CD4-positive, alpha-beta memory T cell (primary cell): ENCODE measurements around the gene LRP1B. TPM values are rescaled to one million over a fixed set of nuclear protein-coding genes. Genes with fewer than 3 reads are reported as not detected.

Experiments used
- CTCF ChIA-PET: fragments of 350-600 bp; sonication (Branson Sonifier 250); formaldehyde crosslinking; loops from one replicate; lab custom pipeline; 2021; ENCODE audit warnings: inconsistent platforms; ENCODE audit not compliant: partially characterized antibody; lab: Charles Lee
- POLR2A ChIA-PET: fragments of 350-600 bp; sonication (Branson Sonifier 250); formaldehyde crosslinking; loops from one replicate; lab custom pipeline; 2021; ENCODE audit not compliant: partially characterized antibody; lab: Charles Lee
- DNase-seq, 5 donors: peaks; one replicate each; pipeline versions ENCODE4 v3.0.0 to v3.0.0-alpha.2; 2020 to 2022; ENCODE audit warnings: mixed read lengths in 1 of 5
- H3K27ac ChIP-seq: one replicate; pipeline ENCODE4 v1.7.0; 2013; ENCODE audit warnings: low read depth, low read length
- H3K27me3 ChIP-seq: 2 replicates; pipeline ENCODE4 v1.7.0; 2013; ENCODE audit warnings: mild to moderate bottlenecking, low read length, moderate library complexity; ENCODE audit not compliant: insufficient read depth
- H3K36me3 ChIP-seq: 2 replicates; pipeline ENCODE4 v1.7.0; 2013; ENCODE audit warnings: mild to moderate bottlenecking, low read length, moderate library complexity; ENCODE audit not compliant: insufficient read depth
- H3K4me1 ChIP-seq: 2 replicates; pipeline ENCODE4 v1.7.0; 2013; ENCODE audit warnings: mild to moderate bottlenecking, low read length, moderate library complexity; ENCODE audit not compliant: insufficient read depth
- H3K4me3 ChIP-seq, 2 donors: one replicate each; pipeline ENCODE4 v1.7.0; 2013; ENCODE audit warnings: low read length in 2 of 2, mild to moderate bottlenecking in 1 of 2
- H3K9me3 ChIP-seq, 2 donors: one replicate each; pipeline ENCODE4 v1.7.0; 2013; ENCODE audit warnings: low read length in 2 of 2, control low read depth in 1 of 2; ENCODE audit not compliant: control insufficient read depth in 1 of 2
- H3K27ac Mint-ChIP-seq, 7 donors: one replicate each; pipeline ENCODE4 v1.8.0; 2020 to 2021; ENCODE audit warnings: mixed read lengths in 7 of 7, mild to moderate bottlenecking in 6 of 7, inconsistent platforms in 3 of 7, moderate library complexity in 3 of 7
- H3K27me3 Mint-ChIP-seq, 2 donors: one replicate each; pipeline ENCODE4 v1.8.0; 2020 to 2021; ENCODE audit warnings: mixed read lengths in 2 of 2
- H3K36me3 Mint-ChIP-seq, 2 donors: one replicate each; pipeline ENCODE4 v1.8.0; 2020 to 2021; ENCODE audit warnings: mixed read lengths in 2 of 2, inconsistent platforms in 1 of 2, mild to moderate bottlenecking in 1 of 2
- H3K4me1 Mint-ChIP-seq, 4 donors: one replicate each; pipeline ENCODE4 v1.8.0; 2020 to 2021; ENCODE audit warnings: mixed read lengths in 4 of 4, mild to moderate bottlenecking in 1 of 4
- H3K4me3 Mint-ChIP-seq, 8 donors: one replicate each; pipeline ENCODE4 v1.8.0; 2020 to 2021; ENCODE audit warnings: mixed read lengths in 8 of 8, mild to moderate bottlenecking in 7 of 8, moderate library complexity in 6 of 8, inconsistent platforms in 3 of 8
- H3K9me3 Mint-ChIP-seq, 8 donors: one replicate each; pipeline ENCODE4 v1.8.0; 2020 to 2021; ENCODE audit warnings: mixed read lengths in 8 of 8, mild to moderate bottlenecking in 5 of 8, inconsistent platforms in 3 of 8, moderate library complexity in 1 of 8
- intact Hi-C: fragments of 100-400 bp; cut with micrococcal nuclease; formaldehyde crosslinking; loops from one replicate; pipeline ENCODE4 v1.15.1; 2023
- polyA plus RNA-seq, 2 donors: library from polyadenylated mRNA; unstranded; fragments of 300-500 nt; fragmentation: Illumina TruSeq; gene quantifications; one replicate each; pipeline ENCODE4 v1.2.3, GENCODE V29; 2021
- total RNA-seq, 2 experiments: library from RNA; stranded (reverse); gene quantifications; one replicate each; pipeline ENCODE4 v1.2.3, GENCODE V29; 2021

LRP1B gene
- total and polyA plus RNA-seq, 4 experiments from 2014 or later, result not detected

GRCh38 chr2:140698636-140699035, 1432.2 kb downstream of the LRP1B start:
- H3K27ac Mint-ChIP-seq, result no peak overlapping the region
- no peaks in the 10 kb centered on the region for H3K36me3 Mint-ChIP-seq
- intact Hi-C loops, result no loop called here
- H3K9me3 ChIP-seq, result no peaks in the 10 kb centered on the region
- peaks cover 0 to 8% (median 2%) of the 10 kb centered on the region in 8 donors for H3K9me3 Mint-ChIP-seq
- no peak overlapping the region for H3K4me3 Mint-ChIP-seq
- H3K4me1 ChIP-seq, result no peaks in the 10 kb centered on the region
- no peaks in the 10 kb centered on the region for H3K27me3 ChIP-seq
- no peaks in the 10 kb centered on the region for H3K4me1 Mint-ChIP-seq
- no peak overlapping the region for H3K27ac ChIP-seq
- DNase-seq, result no peak
- CTCF ChIA-PET, result no interaction called here
- no peak overlapping the region for H3K4me3 ChIP-seq
- POLR2A ChIA-PET, result no interaction called here
- H3K27me3 Mint-ChIP-seq, result no peaks in the 10 kb centered on the region
- no peaks in the 10 kb centered on the region for H3K36me3 ChIP-seq

GRCh38 chr2:140696449-140696848, 1434.4 kb downstream of the LRP1B start:
- intact Hi-C loops, result no loop called here
- ChIA-PET CTCF (no interaction called here), POLR2A (no interaction called here)
- no peaks in the 10 kb centered on the region for H3K4me1 ChIP-seq
- Mint-ChIP-seq H3K36me3 (no peaks in the 10 kb centered on the region), H3K4me1 (no peaks in the 10 kb centered on the region), H3K27ac (no peak overlapping the region), H3K4me3 (no peak overlapping the region), H3K27me3 (no peaks in the 10 kb centered on the region), H3K9me3 (peaks cover 0 to 4% (median 0%) of the 10 kb centered on the region in 8 donors)
- H3K36me3 ChIP-seq, result no peaks in the 10 kb centered on the region
- DNase-seq, result no peak
- H3K4me3 ChIP-seq, result no peak overlapping the region
- no peaks in the 10 kb centered on the region for H3K9me3 ChIP-seq
- no peak overlapping the region for H3K27ac ChIP-seq
- H3K27me3 ChIP-seq, result no peaks in the 10 kb centered on the region

DNA sequence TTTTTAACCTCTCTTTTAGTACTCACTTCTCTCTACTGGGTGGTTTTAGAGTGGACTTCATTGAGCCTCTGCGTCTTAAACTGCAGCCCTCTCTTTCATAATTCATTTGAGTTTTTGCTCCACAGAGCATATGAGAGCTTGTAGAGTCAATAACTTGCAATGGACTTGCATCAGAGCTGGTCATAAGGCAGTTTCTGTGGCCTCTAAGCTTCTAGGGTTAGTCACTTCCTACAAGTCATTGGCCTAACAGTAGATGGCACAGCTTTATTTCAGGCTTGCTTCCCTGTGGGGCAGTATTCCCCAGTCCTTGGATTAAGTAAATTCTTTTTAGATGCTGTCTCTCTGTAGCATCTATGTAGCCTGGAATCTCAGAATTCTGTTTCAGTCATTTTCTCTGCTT, 1435.7 kb downstream of the LRP1B start:
- POLR2A ChIA-PET, result no interaction called here
- no peaks in the 10 kb centered on the region for H3K36me3 Mint-ChIP-seq
- H3K4me1 Mint-ChIP-seq, result no peaks in the 10 kb centered on the region

GRCh38 chr2:140687825-140688224, 1443.0 kb downstream of the LRP1B start:
- Histone ChIP-seq H3K9me3 (no peaks in the 10 kb centered on the region), H3K36me3 (no peaks in the 10 kb centered on the region), H3K4me3 (no peak overlapping the region), H3K4me1 (no peaks in the 10 kb centered on the region), H3K27me3 (no peaks in the 10 kb centered on the region), H3K27ac (no peak overlapping the region)
- Mint-ChIP-seq H3K4me1 (no peaks in the 10 kb centered on the region), H3K36me3 (no peaks in the 10 kb centered on the region), H3K27ac (no peak overlapping the region), H3K4me3 (no peak overlapping the region), H3K9me3 (peaks cover 0 to 16% (median 4%) of the 10 kb centered on the region in 8 donors), H3K27me3 (no peaks in the 10 kb centered on the region)
- no peak for DNase-seq
- CTCF ChIA-PET, result no interaction called here
- POLR2A ChIA-PET, result no interaction called here
- intact Hi-C loops, result no loop called here

More for the DNA sequence above, 1435.7 kb downstream of the LRP1B start:
- Histone ChIP-seq H3K27me3 (no peaks in the 10 kb centered on the region), H3K27ac (no peak overlapping the region), H3K4me1 (no peaks in the 10 kb centered on the region), H3K36me3 (no peaks in the 10 kb centered on the region), H3K4me3 (no peak overlapping the region), H3K9me3 (no peaks in the 10 kb centered on the region)
- no peak for DNase-seq
- Mint-ChIP-seq H3K9me3 (peaks cover 0 to 8% (median 0%) of the 10 kb centered on the region in 8 donors), H3K27ac (no peak overlapping the region), H3K27me3 (no peaks in the 10 kb centered on the region), H3K4me3 (no peak overlapping the region)
- intact Hi-C loops, result no loop called here
- CTCF ChIA-PET, result no interaction called here

- Histone ChIP-seq H3K36me3 (no peaks in the 10 kb centered on the region), H3K4me1 (no peaks in the 10 kb centered on the region), H3K27me3 (no peaks in the 10 kb centered on the region), H3K4me3 (no peak overlapping the region), H3K27ac (no peak overlapping the region), H3K9me3 (no peaks in the 10 kb centered on the region)
- no peak overlapping the region for H3K4me3 Mint-ChIP-seq
- no peaks in the 10 kb centered on the region for H3K4me1 Mint-ChIP-seq
- H3K9me3 Mint-ChIP-seq, result peaks cover 1 to 10% (median 6%) of the 10 kb centered on the region in 8 donors
- no peak for DNase-seq
- CTCF ChIA-PET, result no interaction called here
- no peaks in the 10 kb centered on the region for H3K27me3 Mint-ChIP-seq
- POLR2A ChIA-PET, result no interaction called here
- H3K27ac Mint-ChIP-seq, result no peak overlapping the region
- H3K36me3 Mint-ChIP-seq, result no peaks in the 10 kb centered on the region
- intact Hi-C loops, result no loop called here
Observed at GRCh38 chr2:140683658-140684057, 1447.2 kb downstream of the LRP1B start.

GRCh38 chr2:140680862-140681261, 1450.0 kb downstream of the LRP1B start:
- no peak for DNase-seq
- ChIA-PET CTCF (interaction anchor here (1.0 kb wide), 1 partner anchor 9 kb away, joined by 3 read pairs; no protein-coding TSS in a partner anchor), POLR2A (no interaction called here)
- no peaks in the 10 kb centered on the region for H3K36me3 ChIP-seq
- H3K36me3 Mint-ChIP-seq, result no peaks in the 10 kb centered on the region
- no peaks in the 10 kb centered on the region for H3K27me3 ChIP-seq
- H3K9me3 ChIP-seq, result no peaks in the 10 kb centered on the region
- no peaks in the 10 kb centered on the region for H3K4me1 Mint-ChIP-seq
- no peak overlapping the region for H3K4me3 ChIP-seq
- no peak overlapping the region for H3K27ac ChIP-seq
- intact Hi-C loops, result no loop called here
- peaks cover 1 to 18% (median 8%) of the 10 kb centered on the region in 8 donors for H3K9me3 Mint-ChIP-seq
- no peak overlapping the region for H3K4me3 Mint-ChIP-seq
- no peaks in the 10 kb centered on the region for H3K27me3 Mint-ChIP-seq
- no peaks in the 10 kb centered on the region for H3K4me1 ChIP-seq
- no peak overlapping the region for H3K27ac Mint-ChIP-seq

GRCh38 chr2:140679752-140680151, 1451.1 kb downstream of the LRP1B start:
- H3K4me1 ChIP-seq, result no peaks in the 10 kb centered on the region
- intact Hi-C loops, result no loop called here
- Mint-ChIP-seq H3K27me3 (no peaks in the 10 kb centered on the region), H3K36me3 (no peaks in the 10 kb centered on the region), H3K27ac (no peak overlapping the region), H3K4me1 (no peaks in the 10 kb centered on the region), H3K4me3 (no peak overlapping the region), H3K9me3 (peaks cover 1 to 18% (median 8%) of the 10 kb centered on the region in 8 donors)
- H3K4me3 ChIP-seq, result no peak overlapping the region
- ChIA-PET POLR2A (no interaction called here), CTCF (interaction anchor here (1.0 kb wide), 1 partner anchor 10 kb away, joined by 3 read pairs; no protein-coding TSS in a partner anchor)
- H3K9me3 ChIP-seq, result no peaks in the 10 kb centered on the region
- no peaks in the 10 kb centered on the region for H3K27me3 ChIP-seq
- H3K36me3 ChIP-seq, result no peaks in the 10 kb centered on the region
- H3K27ac ChIP-seq, result no peak overlapping the region
- DNase-seq, result no peak

DNA sequence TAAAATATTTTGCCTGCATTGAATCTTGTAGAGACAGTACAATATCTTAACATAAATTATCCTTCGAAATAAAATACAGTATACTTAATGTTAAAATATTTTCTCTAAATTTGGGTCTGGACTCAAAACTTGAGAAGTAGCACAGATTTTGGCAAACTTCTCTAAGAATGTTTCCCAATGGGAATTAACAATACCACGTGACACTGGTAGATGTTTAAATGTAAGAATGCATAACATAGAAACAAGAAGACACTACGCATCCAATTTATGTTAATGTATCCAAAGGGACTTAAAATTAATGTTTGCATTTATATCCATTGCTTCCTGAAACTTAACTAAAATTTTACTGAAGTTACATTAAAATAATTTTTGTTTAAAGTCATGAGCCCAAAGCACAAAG, 1460.9 kb downstream of the LRP1B start:
- no peaks in the 10 kb centered on the region for H3K4me1 Mint-ChIP-seq
- Histone ChIP-seq H3K27ac (no peak overlapping the region), H3K4me3 (no peak overlapping the region), H3K4me1 (no peaks in the 10 kb centered on the region), H3K36me3 (no peaks in the 10 kb centered on the region), H3K9me3 (no peaks in the 10 kb centered on the region), H3K27me3 (no peaks in the 10 kb centered on the region)
- no peak for DNase-seq
- no peak overlapping the region for H3K27ac Mint-ChIP-seq
- H3K9me3 Mint-ChIP-seq, result peaks cover 0 to 43% (median 11%) of the 10 kb centered on the region in 8 donors
- H3K4me3 Mint-ChIP-seq, result no peak overlapping the region
- intact Hi-C loops, result no loop called here
- no peaks in the 10 kb centered on the region for H3K27me3 Mint-ChIP-seq
- no peaks in the 10 kb centered on the region for H3K36me3 Mint-ChIP-seq
- ChIA-PET CTCF (no interaction called here), POLR2A (no interaction called here)
